ENCODE results near the gene MAB21L3.

MAB21L3 gene

DNA sequence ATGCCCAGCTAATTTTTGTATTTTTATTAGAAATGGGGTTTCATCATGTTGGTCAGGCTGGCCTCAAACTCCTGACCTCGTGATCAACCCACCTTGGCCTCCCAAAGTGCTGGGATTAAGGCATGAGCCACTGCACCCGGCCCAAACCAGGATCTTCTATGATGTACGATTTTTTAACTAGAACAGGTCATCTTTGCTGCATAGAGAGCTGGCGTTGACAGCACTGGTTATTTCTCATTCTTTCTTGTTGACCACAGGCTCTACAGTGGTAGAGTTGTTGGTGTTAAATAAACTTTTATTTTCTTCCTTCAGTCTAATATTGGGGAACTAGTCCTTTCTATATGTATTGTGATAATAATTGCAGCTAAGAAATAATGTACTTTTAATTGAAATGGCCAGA, 3.8 kb upstream of the MAB21L3 start:
- no peak for DNase-seq (ENCODE audit: low read depth in 1 of 2, low spot score in 1 of 2)

DNA sequence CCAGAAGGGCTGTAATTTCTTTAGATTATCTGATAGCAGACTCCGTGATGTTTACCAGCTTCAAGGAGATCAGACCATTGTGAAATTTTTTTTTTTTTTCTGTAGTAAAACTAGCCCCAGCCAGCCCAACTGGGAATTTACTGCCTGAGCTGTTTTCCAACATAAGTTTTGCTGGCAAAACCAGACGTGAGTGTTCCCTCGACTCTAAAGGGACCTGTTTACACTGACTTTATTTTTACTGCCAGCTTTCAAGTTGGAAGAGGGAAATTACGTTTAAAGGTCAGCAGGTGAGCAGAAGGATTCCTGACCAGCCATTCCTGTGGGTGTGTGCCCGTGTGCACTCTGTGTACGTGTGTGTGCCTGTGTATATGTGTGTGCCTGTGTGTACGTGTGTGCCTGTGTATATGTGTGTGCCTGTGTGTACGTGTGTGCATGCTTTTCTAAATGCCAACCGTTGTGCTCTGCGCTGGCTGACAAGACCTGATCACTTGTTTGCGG, 374 bp downstream of the MAB21L3 start:
- DNase-seq (ENCODE audit: low read depth in 1 of 2, low spot score in 1 of 2): no peak

DNA sequence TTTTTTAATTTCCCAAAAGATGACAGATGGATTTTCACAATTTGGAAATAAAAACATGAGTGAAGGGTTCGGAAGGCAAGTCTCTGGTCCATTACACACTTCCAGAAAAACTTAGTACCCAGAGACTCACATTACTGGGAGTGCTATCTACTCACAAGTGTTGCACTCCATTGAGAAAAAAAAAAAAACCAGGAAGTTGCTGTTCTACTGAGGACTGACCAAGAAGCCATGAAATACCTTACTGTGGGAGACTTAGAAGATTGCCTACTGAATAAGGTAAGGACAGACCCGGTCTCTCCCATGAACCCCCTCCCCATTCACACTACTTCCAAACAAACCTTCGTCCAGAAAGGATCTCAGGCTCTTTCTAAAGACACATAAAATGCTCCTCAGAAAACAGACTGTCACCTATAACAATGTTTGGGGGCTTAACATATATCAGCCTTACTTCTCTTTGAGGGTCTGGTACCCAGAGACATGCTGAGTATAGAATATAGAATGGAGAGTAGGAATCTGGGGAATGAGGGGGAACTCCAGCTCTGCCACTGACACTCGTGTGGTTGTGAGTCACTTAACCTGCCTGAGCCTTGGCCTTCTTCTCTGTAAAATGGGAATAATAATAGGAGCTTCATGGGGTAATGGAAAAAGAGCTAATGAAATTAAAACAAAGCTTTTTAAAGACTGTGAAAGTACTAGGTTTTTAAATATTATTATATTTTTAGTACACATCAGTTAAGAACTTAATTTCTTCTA, 1.4 kb downstream of the MAB21L3 start:
- no peak for DNase-seq (ENCODE audit: low read depth in 1 of 2, low spot score in 1 of 2)

DNA sequence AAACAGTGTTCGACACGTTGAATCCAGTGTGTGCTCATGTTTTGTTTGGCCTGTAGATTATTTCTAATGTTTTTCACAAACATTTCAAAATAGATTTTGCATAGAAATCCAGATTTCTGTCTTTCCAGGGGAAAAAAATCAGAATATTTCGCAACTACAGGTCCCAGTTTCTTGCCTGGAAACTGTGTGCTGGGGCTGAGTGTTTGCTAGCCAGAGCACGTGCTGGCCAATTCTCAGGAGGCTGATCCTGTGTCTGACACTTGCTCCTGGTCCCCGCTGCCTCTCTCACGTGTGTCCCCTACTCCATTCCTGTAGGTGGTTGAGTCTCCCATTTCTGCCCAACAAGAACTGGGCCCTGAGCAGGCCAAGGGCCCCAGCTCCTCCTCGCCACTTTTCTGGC, 2.4 kb downstream of the MAB21L3 start:
- DNase-seq (ENCODE audit: low read depth in 1 of 2, low spot score in 1 of 2): no peak

DNA sequence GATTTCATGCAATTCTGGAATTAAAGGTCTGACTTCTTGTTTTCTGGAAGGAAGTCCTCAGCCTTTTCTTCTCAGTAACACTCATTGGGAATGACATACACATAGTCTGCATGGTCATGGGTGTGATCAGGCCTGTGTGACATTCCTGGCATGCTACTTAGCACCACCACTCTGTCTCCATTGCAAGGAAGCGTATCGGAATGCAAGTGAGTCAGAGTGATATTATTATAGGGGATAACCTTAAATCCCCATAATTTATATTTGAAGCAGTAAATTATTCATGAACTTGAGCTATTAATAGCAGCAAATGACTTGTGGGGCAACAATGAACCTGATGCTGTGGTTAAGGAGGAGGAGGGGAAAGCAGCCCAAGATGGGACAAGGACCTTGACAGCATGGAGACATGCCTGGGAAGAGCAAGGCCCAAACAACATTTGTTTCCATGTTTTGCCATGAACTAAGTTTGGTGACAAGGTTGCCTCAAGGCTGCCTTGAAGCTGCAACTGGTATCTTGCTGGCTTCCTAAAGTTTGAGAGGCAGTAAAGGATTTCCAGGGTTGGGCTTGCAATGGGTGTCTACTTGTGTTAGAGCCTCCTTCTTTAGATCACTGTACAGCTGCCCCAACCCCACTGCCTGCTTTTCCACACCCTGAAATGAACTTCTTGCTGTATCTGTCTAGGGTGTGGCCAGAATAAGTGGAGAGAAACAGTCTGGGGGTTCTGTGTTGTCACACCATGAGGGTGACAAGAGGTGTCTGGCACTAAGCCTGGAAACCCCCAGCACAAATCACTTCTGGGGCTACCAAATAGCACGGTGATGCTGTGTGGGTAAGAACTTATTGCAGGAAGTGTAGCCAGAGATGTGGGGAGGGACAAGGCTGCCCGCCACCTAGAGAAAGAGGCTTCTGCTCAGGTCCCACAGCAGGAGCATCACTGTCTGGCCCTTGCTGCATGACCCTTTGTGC, 4.6 kb downstream of the MAB21L3 start:
- no peak for DNase-seq (ENCODE audit: low read depth in 1 of 2, low spot score in 1 of 2)

DNA sequence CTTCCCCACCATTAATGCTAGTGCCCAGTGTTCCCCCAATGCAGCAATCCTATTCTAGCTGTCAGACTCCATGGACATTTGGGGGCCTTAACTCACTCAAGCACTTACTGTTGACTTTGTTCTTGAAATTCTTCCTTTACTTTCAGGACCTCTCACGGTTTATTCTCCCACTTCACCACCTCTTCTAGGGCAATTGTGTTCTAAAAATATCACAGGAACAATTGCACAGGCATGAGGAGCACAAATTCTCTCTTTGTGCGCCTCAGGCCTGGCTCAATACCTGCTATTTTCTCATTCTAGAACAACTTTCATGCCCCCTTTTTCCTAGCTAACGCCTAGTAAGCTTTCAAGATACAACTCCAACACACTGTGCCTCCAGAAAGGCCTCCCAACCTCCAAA, 7.3 kb downstream of the MAB21L3 start:
- DNase-seq (ENCODE audit: low read depth in 1 of 2, low spot score in 1 of 2): no peak

DNA sequence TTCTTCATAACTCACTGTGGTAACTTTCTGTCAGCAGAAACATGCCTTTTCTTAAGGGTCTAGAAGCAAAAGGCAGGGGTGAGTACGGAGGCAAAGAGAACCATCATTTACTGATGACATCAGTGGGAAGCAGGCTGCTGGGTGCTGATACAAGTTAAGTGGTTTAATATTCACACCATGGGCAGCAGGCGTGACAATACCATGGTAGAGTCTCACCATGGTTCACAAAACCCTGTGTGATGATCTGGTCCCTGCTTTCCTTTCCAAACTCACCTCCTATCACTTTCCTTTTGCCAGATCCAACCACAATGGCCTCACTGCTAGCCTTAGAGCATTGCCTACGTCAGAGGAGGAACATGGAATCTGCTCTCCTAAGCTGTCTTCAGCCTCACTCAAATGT, 8.7 kb downstream of the MAB21L3 start:
- no peak for DNase-seq (ENCODE audit: low read depth in 1 of 2, low spot score in 1 of 2)

DNA sequence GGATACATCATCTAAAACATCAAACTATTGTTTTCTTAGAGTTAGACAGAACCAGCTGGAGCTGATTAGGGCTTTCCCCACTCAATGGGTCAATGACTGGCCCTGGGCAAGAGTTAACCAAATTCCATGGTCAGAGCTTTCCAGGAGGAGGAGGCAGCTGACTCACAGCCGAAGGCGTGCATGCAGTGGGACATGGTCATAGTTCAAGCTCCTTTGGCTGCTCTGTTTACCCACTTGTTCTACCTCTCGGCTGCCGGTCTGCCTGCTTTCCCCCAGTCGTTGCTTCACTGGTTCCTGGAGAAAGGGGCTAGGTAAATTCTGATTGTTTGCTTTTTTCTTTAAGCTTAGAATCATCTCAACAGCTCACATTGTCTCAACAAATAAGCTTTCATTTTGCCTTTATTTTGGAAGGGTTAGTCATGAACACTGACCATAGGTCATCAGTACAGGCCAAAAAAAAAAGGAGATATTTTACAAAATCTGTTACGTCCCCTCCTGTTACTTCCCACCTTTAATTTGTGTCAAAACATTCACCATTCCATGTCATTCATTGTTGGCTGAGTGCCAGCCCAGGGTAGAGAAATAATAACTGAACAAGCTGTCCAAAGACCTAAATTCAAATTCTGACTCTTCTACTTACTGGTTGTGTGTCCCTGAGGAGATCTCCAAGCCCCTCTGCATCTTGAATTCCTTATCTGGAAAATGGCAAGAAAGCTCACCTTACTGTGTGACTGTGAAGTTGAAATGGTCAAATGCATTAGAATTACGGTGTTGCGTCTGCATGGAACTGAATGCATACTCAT, 12.0 kb downstream of the MAB21L3 start:
- no peak for DNase-seq (ENCODE audit: low read depth in 1 of 2, low spot score in 1 of 2)

DNA sequence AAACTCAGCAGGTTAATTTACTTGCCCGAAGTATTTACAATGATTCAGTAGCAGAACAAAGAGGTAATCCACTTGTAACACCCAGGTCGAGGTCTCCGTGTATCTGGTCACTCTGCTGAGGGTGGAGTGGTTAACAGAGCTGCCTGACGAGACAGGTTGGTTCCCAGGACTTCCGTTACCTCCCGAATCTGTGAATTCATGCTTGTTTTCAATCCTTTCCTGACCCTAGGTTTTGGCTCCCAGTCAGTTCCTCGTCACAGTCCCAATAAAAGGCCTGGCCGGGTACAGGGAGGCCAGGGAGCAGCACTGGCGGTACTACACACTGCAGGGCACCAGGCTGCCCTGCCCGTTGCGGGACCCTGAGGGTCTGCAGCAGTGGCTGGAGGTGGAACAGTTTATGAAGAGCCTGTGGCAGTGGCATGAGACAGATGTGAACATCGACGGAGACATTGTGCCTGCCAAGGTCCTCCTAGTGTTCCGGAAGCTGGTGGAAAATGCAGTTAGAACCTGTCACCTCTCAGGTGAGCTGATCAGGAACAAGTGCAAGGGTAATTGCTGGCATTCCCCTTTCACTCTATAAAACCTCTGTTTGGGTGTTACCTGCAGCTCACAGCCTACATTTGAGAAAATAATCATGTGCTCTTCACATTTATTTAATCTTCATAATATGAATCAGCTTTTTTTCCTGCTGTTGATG, 12.8 kb downstream of the MAB21L3 start:
- DNase-seq (ENCODE audit: low read depth in 1 of 2, low spot score in 1 of 2): no peak

DNA sequence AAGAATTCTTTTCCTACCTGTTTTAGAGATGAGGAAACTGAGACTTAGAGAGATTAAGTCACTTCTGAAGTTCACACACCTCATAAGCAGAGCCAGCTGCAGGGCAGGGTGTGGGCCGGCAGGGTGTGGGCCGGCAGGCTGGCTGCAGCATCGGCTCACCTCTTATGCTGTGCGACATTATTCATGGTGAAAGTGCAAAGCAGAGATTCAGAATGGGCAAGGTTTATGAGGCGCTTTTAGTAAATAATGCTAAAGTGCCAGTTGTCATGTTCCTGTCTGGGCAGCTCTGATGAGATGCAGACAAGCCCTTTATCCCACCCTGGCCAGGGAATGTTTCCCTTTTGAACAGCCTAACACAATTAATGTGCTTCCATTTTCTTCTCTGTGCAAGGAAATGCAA, 14.6 kb downstream of the MAB21L3 start:
- no peak for DNase-seq (ENCODE audit: low read depth in 1 of 2, low spot score in 1 of 2)

DNA sequence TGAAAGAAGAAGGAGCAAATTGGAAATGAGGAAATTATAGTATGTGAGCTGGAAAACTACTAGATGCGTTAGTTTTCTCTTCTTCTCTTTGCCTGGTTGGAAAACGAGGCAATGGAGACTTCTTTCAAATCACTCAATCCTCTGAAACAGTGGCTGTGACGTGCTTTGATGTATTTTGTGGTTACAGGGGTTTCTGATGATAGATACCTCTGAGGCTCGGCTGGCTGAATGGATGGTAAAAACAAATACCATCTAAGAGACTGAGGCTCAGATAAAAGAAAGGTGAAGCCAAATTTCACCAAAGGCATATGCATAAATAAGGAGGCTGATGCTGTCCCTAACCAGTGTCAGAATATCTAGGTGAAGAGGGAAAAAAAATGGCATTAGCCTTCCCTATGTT, 15.1 kb downstream of the MAB21L3 start:
- DNase-seq (ENCODE audit: low read depth in 1 of 2, low spot score in 1 of 2): no peak

DNA sequence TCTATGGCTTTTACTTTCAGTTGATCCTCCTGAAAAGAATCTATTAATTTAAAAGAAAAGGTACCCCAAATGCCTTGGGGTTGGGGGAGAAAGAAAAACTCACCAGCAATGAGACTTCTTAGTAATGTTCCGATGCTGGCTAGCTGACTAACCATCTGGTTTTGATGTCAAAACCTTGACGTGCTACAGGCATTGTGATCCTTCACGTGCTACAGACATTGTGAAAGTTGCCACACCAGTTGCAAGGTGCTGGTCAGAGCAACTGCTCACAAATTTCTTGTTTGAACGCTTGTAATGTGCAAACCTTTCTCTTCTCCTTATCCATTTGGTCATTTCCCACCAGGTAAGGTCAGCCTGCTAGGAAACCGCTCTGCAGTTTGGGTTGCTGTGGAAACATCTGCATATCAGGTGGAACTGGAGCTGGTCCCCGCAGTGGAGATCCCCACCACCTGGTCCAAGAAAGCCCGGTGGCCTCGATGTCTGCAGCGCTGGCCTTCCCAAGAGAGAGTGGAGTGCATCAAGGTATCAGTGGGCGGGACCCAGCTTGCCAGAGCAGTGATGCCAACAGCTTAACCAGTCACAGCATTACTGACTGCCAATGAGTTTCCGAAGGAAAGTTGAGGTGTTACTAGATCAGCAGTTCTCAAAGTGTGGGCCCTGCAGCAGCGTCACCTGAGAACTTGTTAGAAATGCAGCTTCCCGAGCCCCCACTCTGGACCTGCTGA, 16.1 kb downstream of the MAB21L3 start:
- no peak for DNase-seq (ENCODE audit: low read depth in 1 of 2, low spot score in 1 of 2)

DNA sequence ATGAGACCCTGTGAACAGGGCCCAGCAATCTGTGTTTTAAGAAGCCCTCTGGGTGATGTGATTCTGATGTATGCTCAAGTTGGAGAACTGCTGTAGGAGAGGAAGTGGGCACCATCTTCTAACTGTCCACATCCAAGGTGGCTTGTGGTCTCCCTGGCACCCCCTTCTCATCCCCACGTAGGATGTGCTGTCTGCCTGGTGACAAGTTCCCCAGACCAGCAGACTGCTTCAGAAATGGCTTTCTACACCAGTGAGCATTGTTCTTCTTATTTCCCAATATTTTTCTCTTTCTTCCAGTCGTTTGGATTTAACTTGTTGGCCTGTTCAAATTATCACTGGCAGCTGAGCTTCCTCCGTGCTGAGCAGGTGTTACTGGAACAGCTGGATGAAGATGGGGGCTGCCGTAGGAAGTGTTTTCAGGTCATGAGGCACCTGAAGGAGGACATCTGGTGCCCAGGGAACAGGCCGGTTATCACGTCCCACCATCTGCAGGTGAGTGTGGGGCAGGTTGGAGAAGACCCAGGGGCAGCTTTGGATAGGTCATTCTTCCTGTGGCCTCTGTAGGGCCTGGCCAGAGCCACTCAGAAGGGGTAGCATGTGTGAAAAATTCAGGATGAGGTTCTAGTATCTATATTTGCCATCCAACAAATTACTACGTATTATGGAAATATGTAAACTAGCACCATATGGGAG, 16.8 kb downstream of the MAB21L3 start:
- DNase-seq (ENCODE audit: low read depth in 1 of 2, low spot score in 1 of 2): no peak

DNA sequence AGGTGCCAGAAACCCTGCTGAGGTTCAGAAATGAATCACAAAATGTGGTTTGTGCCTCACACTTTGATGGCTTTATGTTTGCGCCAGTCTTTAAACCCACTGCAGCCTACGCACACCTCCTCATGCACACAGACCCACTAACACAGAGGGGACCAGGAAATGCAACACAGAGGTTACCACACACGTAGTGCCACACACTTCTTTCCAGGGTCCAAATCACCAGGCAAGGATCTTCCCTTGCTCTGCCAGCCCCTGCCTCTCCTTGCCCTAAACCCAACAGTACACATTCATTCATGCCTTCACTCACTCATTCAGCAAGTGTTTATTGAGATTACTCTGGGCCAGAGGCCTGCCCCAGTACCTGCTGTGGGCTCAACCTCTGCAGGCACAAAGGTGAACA, 17.5 kb downstream of the MAB21L3 start:
- DNase-seq (ENCODE audit: low read depth in 1 of 2, low spot score in 1 of 2): no peak

DNA sequence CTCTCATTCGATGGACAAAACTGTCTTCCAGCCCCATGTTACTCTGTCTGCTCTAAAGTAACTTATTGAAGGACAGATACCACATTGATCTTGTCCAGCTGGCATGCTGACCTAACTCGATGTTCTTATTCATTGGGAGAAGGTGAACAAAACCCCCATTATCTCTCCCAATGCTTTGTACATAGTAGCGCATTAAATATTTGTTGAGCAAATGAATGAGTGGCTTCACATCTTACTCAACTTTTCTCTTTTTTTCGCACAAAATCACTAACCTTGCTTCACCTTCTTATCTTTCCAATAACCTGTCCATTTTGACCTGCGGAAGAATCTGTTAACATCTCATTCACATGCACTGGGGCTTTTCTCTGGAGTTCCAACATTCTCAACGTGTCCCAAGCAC, 18.3 kb downstream of the MAB21L3 start:
- DNase-seq (ENCODE audit: low read depth in 1 of 2, low spot score in 1 of 2): no peak

DNA sequence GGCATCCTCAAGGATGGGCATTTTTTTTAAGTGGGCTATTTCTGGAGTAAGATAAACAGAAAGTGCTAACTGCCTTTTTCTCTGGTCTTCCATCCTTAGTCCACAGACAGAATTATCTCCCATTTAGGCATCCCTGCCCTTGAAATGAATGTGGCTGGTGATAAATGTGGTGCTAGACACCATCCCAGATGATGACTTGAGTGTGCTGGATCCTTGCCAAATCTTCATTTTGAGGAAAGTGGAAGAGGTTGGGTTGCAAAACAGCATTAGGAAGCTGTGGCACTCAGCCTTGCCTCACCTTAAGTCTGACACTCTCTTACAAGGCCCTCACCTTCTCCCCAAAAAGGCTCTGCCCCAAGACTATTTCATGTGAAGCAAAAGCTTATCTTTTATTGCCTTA, 19.2 kb downstream of the MAB21L3 start:
- DNase-seq (ENCODE audit: low read depth in 1 of 2, low spot score in 1 of 2): no peak

DNA sequence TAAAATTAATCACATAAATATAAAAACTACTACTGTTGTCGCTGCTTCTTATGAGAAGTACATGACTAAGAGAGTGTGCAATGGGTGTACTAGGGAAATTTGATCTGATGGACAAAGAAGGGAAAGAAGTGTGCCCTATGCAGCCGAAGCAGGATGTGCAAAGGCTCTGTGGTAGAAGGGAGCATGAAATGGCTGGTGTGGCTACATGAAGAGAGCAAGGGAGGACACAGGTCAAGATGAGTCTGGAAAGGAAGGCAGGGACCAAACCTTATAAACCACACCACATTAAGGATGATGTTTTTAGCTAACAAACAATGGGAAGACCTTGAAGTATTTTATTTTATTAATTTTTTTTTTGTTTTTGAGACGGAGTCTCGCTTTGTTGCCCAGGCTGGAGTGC, 20.0 kb downstream of the MAB21L3 start:
- no peak for DNase-seq (ENCODE audit: low read depth in 1 of 2, low spot score in 1 of 2)

DNA sequence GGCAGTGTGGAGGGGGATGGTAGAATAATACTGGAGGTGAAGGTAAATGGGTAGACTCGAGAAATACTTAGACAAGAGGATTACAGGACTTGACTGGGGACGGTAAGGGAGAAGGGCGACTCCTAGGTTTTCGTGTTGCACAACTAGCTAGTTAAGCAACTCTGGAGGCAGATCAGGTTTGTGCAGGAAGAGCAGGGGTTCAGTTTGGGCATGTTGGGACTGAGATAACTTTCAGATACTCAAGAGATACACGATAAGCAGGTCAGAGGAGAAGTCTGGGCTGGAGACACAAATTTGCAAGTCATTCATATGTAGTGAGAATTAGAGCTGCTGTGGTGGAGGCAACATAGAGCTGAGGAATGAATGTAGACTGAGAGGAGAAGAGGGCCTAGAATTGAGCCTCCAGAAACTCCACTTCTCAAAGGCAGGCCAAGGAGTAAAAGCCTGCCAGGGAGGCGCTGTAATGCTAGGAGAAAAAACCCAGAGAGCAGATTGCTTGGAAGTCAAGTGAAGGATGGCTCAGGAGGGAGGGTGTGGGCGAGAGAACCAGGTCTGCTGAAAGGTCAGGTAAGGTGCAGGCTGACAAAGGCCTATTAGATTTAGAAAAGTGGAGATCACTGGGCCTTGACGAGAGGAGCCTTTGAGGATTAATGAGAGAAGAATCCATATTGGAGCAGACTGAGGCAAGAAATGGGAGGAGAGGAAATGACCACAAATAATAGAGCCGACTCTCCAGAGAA, 20.8 kb downstream of the MAB21L3 start:
- DNase-seq (ENCODE audit: low read depth in 1 of 2, low spot score in 1 of 2): no peak
